Uterus (tissue), 4 donors: ENCODE results near the gene PCDHGA5. TPM values are rescaled to one million over a fixed set of nuclear protein-coding genes. Genes with fewer than 3 reads are reported as not detected.
"Not testable (repeated sequence)": the region's sequence is repeated elsewhere in the genome, so short reads cannot be mapped to it uniquely, and the experiment has no call there.

ENCODE experiments used
- DNase-seq, 2 donors: peaks; one replicate each; pipeline ENCODE4 v3.0.0-alpha.2; 2019 to 2020
- H3K27ac ChIP-seq, 2 donors: fragments of 200-600 bp; sonication (generic); 1 replicate in 1 of 2; 2 replicates in 1 of 2; pipeline ENCODE4 v1.5.1; 2016 to 2018
- H3K27me3 ChIP-seq, 2 donors: fragments of 200-600 bp; sonication (generic); one replicate each; pipeline ENCODE4 v1.5.1; 2018 to 2019; ENCODE audit warnings: control low read depth in 1 of 2
- H3K36me3 ChIP-seq, 2 donors: fragments of 200-600 bp; sonication (generic); one replicate each; pipeline ENCODE4 v1.5.1; 2019; ENCODE audit warnings: control low read depth in 1 of 2
- H3K4me1 ChIP-seq, 2 donors: fragments of 200-600 bp; sonication (generic); one replicate each; pipeline ENCODE4 v1.5.1; 2018 to 2019; ENCODE audit warnings: control low read depth in 1 of 2
- H3K4me3 ChIP-seq, 2 donors: fragments of 200-600 bp; sonication (generic); 1 replicate in 1 of 2; 2 replicates in 1 of 2; pipeline ENCODE4 v1.5.1; 2018 to 2019; ENCODE audit warnings: mild to moderate bottlenecking in 1 of 2
- H3K9me3 ChIP-seq, 2 donors: fragments of 200-600 bp; sonication (generic); one replicate each; pipeline ENCODE4 v1.5.1; 2019; ENCODE audit warnings: control low read depth in 1 of 2
- CTCF ChIP-seq, 4 experiments: fragments of 200-600 bp in 2 of 4; fragments of 450-650 bp in 2 of 4; sonication (generic) in 2 of 4; IDR thresholded peaks; one replicate each; pipeline ENCODE4 v1.5.1; 2016 to 2019; ENCODE audit warnings: antibody characterized with exemption in 4 of 4, mild to moderate bottlenecking in 2 of 4, moderate library complexity in 1 of 4
- POLR2A ChIP-seq, 2 donors: fragments of 450-650 bp; IDR thresholded peaks; one replicate each; pipeline ENCODE4 v1.6.1; 2016; ENCODE audit warnings: antibody characterized with exemption in 2 of 2, mild to moderate bottlenecking in 1 of 2, moderate library complexity in 1 of 2
- intact Hi-C: fragments of 100-400 bp; cut with DNase I; formaldehyde crosslinking; loops from one replicate; pipeline ENCODE4 v1.15.1; 2023; ENCODE audit warnings: low total_unique reads
- total RNA-seq, 4 donors: library from RNA; depleted of rRNA in 3 of 4; stranded (reverse); fragments of >200 nt in 3 of 4; gene quantifications; one replicate each; pipeline versions ENCODE4 v1.1.0 to v1.2.4, GENCODE V29; 2014 to 2023
- donor health status: DM: yes; HTN: yes; CAD: no.

The PCDHGA5 gene
- total RNA-seq, 4 donors from 2014 or later: 1.8 to 11.5 (median 11.2) TPM

GRCh38 chr5:141382469-141383294 lies 18.7 kb downstream of the PCDHGA5 start, which contains the start of gene PCDHGA7:
Gene PCDHGA7 (plus strand): TSS chr5:141382742. CDS start chr5:141382900, 158 bp downstream.
- H3K9me3 ChIP-seq: peaks cover 0 to 90% of the 10 kb centered on the region in 2 donors
- H3K4me3 ChIP-seq: no peak within 1 kb of the TSS
- no peak within 1 kb of the TSS for H3K27ac ChIP-seq
- H3K4me1 ChIP-seq: no peaks in the 10 kb centered on the region
- intact Hi-C loops: no loop called here
- no peak for TF ChIP-seq POLR2A (IDR thresholded peaks at IDR 0.05)
- no peak for TF ChIP-seq CTCF (IDR thresholded peaks at IDR 0.05)
- H3K36me3 ChIP-seq: no peaks in the 10 kb centered on the region
- no peak for DNase-seq
- H3K27me3 ChIP-seq: no peaks in the 10 kb centered on the region

- no peak overlapping the region for H3K4me3 ChIP-seq
- peaks cover 0 to 86% of the 10 kb centered on the region in 2 donors for H3K9me3 ChIP-seq
- no peak for TF ChIP-seq POLR2A (IDR thresholded peaks at IDR 0.05)
- no peak for TF ChIP-seq CTCF (IDR thresholded peaks at IDR 0.05)
- no peaks in the 10 kb centered on the region for H3K4me1 ChIP-seq
- intact Hi-C loops: no loop called here
- no peak for DNase-seq
- H3K36me3 ChIP-seq: no peaks in the 10 kb centered on the region
- no peaks in the 10 kb centered on the region for H3K27me3 ChIP-seq
- H3K27ac ChIP-seq: no peak overlapping the region
Observed at GRCh38 chr5:141383345-141383744, 19.4 kb downstream of the PCDHGA5 start.

GRCh38 chr5:141384471-141385267 lies 20.7 kb downstream of the PCDHGA5 start:
- Histone ChIP-seq H3K27me3 (no peaks in the 10 kb centered on the region), H3K27ac (no peak overlapping the region), H3K4me1 (no peaks in the 10 kb centered on the region), H3K4me3 (no peak overlapping the region), H3K9me3 (peaks cover 0 to 89% of the 10 kb centered on the region in 2 donors), H3K36me3 (no peaks in the 10 kb centered on the region)
- intact Hi-C loops: no loop called here
- DNase-seq: no peak
- TF ChIP-seq CTCF (IDR thresholded peaks at IDR 0.05) (no peak), POLR2A (IDR thresholded peaks at IDR 0.05) (no peak)

GRCh38 chr5:141387557-141388311 lies 23.8 kb downstream of the PCDHGA5 start, which contains the start of gene PCDHGB4:
Gene PCDHGB4 (plus strand): TSS chr5:141387698. CDS start chr5:141387885, 187 bp downstream.
- DNase-seq, H3K4me3 ChIP-seq: not testable (repeated sequence)

More at GRCh38 chr5:141387557-141388311, 23.8 kb downstream of the PCDHGA5 start, which contains the start of gene PCDHGB4:
- TF ChIP-seq CTCF (IDR thresholded peaks at IDR 0.05): peak in 1 of 4 experiments; percentile 27
- H3K27ac ChIP-seq, intact Hi-C loops, H3K27me3 ChIP-seq, H3K36me3 ChIP-seq, H3K4me1 ChIP-seq: not testable (repeated sequence)
- H3K9me3 ChIP-seq: peaks cover 0 to 86% of the 10 kb centered on the region in 2 donors
